Astrocyte (in vitro differentiated cells and primary cell): Measurements from ENCODE around the gene BRD4.

Experiments used
- EZH2 ChIP-seq: IDR thresholded peaks from 2 replicates; pipeline ENCODE4 v1.6.1; 2012; ENCODE audit warnings: mild to moderate bottlenecking, low read length, inconsistent platforms; ENCODE audit not compliant: insufficient read depth
- TF ChIP-seq, protein P1 (sequence below): IDR thresholded peaks from 2 replicates; pipeline ENCODE4 v1.5.1; 2011; ENCODE audit warnings: low read depth, mild to moderate bottlenecking, inconsistent platforms, low read length, moderate library complexity; ENCODE audit not compliant: insufficient read depth

- TF ChIP-seq, protein P1, sequence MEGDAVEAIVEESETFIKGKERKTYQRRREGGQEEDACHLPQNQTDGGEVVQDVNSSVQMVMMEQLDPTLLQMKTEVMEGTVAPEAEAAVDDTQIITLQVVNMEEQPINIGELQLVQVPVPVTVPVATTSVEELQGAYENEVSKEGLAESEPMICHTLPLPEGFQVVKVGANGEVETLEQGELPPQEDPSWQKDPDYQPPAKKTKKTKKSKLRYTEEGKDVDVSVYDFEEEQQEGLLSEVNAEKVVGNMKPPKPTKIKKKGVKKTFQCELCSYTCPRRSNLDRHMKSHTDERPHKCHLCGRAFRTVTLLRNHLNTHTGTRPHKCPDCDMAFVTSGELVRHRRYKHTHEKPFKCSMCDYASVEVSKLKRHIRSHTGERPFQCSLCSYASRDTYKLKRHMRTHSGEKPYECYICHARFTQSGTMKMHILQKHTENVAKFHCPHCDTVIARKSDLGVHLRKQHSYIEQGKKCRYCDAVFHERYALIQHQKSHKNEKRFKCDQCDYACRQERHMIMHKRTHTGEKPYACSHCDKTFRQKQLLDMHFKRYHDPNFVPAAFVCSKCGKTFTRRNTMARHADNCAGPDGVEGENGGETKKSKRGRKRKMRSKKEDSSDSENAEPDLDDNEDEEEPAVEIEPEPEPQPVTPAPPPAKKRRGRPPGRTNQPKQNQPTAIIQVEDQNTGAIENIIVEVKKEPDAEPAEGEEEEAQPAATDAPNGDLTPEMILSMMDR: no peak
- TF ChIP-seq EZH2: no peak
These were observed 66.5 kb downstream of the BRD4 start for GRCh38 chr19:15265850-15266248.
